ENCODE data around the gene ST7.
A peak's percentile ranks its signal among the peaks of the same experiment; 100 is the strongest.
"Not testable (repeated sequence)": the region's sequence is repeated elsewhere in the genome, so short reads cannot be mapped to it uniquely, and the experiment has no call there.

ST7 gene

DNA sequence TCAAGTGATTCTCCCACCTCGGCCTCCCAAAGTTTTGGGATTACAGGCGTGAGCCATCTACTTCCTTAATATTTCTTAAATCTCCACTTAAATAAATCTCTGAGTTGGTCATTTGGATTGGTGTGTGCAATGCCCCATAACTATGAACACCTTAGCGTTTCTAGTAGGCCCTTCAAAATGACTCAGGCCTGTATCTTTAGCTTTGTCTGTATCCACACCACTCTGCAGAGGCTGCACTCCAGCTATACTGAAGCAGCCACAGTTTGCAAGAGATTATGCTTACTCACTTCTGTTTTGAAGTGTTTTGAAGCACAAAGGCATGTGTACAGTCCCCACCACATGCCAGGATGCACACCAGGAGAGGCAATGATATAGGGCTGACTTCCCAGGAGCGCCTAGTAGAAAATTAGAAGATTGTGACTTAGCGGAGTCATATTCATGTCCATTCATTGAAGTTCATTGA, 2.4 kb upstream of the ST7 start:
- DNase-seq: no peak

DNA sequence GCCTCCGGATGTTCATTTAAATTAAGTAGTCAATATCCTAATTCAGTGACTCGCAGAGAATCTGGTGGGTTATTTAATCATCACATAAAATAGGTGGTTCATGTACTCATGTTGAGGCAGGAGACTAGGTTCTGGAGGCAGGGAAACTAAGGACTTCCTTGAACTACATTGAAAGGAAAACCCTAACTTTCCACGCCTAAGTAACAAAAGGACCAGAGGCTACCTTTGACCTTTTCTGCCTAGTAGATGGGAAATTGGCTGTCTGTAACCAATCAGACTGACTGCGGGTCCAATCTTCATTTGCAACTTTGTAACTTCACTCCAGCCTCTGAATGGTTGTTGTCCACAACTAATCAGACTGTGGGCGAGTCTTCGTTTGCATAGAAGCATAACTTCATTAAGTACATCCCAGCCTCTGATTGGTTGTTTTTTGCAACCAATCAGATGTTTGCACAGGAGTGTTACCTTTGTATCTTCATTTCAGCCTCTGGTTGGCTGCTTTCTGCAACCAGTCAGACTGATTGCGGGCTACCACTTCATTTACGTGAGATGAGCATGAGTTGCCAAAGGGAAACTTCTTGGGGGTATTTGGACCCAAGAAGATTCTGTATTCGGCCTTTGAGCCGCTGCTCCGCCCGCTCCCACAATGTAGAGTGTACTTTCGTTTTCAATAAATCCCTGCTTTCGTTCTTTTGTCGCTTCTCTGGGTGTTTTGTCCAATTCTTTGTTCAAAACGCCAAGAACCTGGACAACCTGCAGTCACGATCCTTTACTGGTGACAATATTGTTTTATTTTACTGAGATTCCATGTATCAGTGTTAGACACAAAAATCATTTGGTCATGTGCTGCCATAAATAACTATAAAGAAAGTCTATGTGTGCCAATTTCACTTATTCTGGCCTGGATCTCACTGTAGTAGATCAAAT, 1.7 kb upstream of the ST7 start:
- no peak for DNase-seq

DNA sequence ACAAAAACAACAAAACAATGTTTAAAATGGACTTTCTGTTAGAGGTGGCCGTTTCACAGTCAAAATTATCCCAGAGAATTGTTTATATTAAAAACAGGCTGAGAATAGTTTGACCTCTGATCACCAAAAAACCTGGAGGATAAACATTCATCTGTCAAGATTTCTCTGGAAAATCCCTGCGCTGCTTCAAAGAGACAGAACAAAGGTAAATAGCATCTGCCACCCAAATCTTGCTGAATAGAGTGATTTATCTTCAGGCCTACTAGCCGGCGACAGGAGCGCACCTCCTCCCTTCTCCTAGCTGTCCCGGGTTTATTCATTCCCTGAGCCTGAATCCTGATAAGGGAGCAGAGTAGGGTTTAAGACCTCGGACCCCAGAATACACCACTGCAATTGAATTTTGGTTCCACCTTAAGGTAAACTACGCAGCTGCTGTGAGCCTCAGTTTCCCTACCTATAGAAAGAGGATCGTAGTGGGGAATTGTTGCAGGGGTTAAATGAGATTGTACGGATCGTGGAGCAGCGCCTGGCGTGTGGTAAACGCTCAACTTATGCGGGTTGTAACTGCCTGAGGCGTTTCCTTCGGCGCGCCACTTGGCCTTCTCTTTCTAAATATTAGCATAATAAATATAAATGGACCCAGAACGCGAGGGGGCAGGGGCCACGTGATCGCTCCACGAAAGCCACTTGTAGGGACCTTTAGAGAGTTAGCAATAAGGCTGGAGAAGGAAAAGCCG, 498 bp upstream of the ST7 start:
- peak in 8 of 14 donors; percentile 32 to 74 (median 50) for DNase-seq

DNA sequence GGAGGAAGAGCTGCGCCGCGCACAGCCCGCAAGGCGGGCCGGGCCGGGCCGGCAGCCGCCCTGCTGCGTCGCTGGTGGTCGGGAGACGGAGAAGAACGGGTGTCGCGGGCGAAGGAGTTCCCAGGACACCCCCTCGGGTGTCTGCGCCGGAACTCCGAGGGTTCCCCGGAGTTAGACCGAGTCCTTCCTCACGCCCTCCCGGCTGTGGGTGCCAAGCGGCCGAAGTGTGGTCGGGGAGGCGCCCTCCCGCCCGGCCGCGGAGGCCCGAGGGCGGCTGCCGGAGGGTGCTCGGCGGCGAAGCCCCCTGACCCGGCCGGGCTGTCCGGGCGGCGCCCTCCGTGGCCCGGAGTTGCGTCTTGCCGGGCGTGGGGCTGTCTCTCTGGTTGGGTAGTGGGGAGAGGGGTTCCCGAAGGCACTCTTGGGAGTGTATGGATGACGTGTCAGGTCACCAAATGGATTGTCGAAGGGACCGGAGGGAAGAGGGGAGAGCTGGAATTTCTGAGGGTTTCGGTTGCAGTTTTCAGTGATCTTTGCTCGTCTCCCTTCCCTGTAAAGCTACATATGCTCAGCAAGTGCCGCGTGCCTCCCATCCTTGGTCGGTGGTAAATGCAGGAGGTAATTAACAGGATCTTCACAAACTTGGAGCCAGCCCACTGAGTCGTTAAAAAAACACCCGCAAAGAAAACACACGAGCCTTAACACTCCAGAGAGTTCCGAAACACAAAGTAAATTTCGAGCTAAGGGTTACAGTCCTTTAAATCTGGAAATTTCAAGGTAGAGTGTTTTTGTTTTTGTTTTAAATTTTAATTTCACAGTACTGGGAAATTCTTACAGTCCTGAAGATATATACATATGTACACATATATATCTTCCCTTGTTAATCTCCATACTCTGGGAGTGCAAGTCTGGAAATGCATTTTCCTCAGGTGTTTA, 871 bp downstream of the ST7 start:
- DNase-seq: peak in 13 of 14 donors; percentile 25 to 83 (median 64)

GRCh38 chr7:116955340-116955739, 2.0 kb downstream of the ST7 start:
- peak in 1 of 14 donors; percentile 11 for DNase-seq

DNA sequence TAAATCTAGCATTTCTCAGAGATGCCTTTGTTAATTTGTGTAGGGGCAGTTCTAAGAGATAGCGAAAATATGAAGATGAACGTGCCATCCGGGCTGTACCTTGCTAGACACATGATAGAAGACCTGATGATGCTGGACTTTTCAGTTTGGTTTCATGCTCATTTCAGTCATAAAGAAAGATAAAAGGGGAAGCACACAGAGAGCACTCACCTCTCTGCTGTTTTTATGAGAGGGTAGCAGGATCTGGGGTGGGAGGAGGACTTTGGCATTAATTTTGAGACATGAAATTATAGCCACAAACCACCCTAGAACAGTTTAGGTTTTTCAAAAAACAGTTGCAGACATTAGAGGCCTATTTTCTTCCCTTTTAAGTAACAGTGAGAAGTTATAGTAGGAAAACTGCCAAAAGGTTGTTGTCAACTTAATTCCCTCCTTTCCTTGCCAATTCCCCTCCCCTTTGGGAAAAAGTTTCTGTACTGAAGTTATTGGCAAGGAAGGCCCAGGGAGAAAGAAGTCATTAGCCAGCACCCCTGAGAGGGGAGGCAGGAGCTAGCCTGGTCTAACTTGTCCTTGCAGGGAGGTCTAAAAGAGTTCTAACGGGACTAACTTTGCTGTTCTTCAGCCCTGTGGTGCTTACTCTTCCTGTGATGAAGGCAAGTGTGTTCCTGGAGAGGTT, 2.6 kb downstream of the ST7 start:
- DNase-seq: peak in 1 of 14 donors; percentile 13

DNA sequence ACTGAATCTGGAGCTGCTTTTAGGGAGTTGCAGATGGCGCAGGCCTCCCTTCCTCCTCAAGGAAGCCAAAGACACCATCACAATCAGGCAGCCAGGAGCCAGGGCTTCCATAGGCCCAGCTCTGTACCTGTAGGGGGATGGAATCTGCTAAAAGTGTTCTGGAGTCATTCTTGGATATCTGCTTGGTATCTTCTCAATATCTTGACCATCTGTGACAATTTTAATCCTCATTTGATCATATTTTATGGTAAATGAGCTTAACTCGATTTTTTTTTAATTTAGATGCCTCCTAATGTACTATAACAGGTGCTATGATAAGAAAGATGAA, 3.1 kb downstream of the ST7 start:
- DNase-seq: no peak

DNA sequence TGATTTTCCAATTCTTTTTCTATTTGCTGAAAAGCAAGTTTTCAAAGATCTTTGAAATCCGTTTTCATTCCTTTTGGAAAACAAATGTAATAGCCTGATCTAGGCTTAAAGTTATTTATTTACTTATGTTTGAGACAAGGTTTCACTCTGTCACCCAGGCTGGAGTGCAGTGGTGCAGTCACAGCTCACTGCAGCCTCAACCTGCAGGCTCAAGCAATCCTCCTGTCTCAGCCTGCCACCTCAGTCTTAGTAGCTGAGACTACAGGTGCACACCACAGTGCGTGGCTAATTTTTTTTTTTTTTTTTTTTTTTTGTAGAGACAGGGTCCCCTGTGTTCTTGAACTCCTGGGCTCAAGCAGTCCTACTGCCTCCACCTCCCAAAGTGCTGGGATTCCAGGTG, 4.6 kb downstream of the ST7 start:
- no peak for DNase-seq

GRCh38 chr7:116961966-116962673, 8.8 kb downstream of the ST7 start:
- DNase-seq: not testable (repeated sequence)

GRCh38 chr7:116963234-116963633, 9.9 kb downstream of the ST7 start:
- no peak for DNase-seq

GRCh38 chr7:116966601-116967000, 13.3 kb downstream of the ST7 start:
- DNase-seq: no peak

DNA sequence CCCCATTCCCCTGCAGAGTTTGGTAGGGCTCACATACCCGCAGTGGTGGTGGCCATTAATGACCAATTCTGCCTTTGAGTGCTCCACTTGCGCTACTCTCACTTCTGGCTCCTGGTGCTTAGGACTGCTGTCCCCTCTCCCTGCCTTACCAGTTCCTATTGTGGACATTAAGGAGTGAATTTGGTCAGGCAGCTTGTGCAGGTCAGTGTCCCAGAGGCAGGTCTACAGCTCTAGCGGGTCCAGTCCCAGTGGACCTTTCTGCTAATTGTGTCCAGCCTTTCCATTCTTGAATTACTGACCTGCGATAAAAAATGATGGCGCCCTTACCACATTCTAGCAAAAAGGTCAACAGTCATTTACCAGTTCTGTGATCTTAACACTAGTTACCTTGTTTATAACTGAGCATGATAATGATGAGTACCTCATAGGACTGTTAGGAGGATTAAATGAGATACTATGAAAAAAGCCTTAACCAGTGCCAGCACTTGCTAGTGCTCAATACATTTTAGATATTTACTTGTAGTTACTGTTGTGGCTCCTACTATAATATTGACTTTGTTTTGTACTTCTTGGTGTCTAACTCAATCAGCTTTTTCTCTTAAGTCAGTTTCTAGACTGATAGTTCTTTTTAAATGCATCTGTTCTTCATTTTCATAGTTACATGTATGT, 14.1 kb downstream of the ST7 start:
- DNase-seq: no peak

- DNase-seq: no peak
These were observed 14.7 kb downstream of the ST7 start for GRCh38 chr7:116967983-116968382.

- DNase-seq: no peak
These were observed 15.3 kb downstream of the ST7 start for GRCh38 chr7:116968631-116969030.

DNA sequence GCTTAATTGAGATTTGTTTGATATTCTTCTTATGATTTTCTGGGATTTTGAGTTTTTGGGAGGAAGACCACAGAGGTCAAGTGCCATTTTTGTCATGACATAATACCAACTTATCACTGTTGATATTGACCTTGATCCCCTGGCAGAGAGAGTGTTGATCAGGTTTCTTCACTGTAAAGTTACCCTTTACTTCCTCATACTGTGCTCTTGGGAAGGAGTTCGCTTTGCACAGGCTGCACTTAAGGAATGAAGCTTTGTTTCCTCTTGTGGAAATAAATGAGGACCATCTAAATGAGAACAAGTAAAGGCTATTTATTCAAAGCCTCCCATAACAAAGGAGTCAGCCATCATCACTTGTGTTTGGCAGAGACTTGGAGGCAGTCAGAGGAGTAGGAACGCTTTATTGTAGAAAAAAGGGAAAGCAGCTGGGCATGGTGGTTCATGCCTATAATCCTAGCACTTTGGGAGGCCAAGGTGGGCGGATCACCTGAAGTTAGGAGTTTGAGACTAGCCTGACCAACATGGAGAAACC, 16.1 kb downstream of the ST7 start:
- no peak for DNase-seq

- DNase-seq: no peak
These were observed 17.1 kb downstream of the ST7 start for GRCh38 chr7:116970238-116970910.

DNA sequence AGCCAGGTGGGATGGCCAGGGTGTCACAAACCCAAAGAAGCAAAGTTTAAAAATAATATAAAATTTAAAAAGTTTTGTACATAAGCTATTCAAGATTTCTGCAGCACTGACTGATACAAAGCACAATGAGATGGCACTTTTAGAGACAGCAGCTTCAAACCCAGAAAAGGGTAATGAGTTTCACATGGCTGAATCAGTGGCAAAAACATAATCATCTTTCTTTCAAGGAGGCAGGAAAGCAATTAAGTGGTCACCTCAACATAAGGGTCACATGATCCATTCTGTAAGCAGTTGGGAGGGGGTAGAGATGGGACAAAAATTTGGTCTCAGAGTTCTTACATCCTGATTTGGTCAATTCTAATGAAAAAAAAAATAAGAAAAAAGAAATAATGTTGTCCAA, 17.9 kb downstream of the ST7 start:
- DNase-seq: not testable (repeated sequence)

GRCh38 chr7:116971869-116972268, 18.6 kb downstream of the ST7 start:
- no peak for DNase-seq

DNA sequence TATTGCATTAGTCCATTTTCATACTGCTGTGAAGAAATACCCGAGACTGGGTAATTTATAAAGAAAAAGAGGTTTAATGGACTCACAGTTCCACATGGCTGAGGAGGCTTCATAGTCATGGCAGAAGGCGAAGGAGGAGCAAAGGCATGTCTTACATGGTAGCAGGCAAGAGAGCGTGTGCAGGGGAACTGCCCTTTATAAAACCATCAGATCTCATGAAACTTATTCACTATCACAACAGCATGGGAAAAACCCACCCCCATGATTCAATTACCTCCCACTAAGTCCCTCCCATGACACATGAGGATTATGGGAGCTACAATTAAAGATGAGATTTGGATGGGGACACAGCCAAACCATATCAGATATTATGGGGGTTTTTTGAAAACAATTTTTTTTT, 21.7 kb downstream of the ST7 start:
- not testable (repeated sequence) for DNase-seq

- no peak for DNase-seq
These were observed 23.9 kb downstream of the ST7 start for GRCh38 chr7:116977172-116977571.
